CD4-positive, alpha-beta T cell treated with Interleukin-10 for 1 hour (primary cell): ENCODE results near the gene EML1.

Experiments used
- DNase-seq: peaks from one replicate; pipeline ENCODE4 v3.0.0-alpha.2; 2020

The EML1 gene

DNA sequence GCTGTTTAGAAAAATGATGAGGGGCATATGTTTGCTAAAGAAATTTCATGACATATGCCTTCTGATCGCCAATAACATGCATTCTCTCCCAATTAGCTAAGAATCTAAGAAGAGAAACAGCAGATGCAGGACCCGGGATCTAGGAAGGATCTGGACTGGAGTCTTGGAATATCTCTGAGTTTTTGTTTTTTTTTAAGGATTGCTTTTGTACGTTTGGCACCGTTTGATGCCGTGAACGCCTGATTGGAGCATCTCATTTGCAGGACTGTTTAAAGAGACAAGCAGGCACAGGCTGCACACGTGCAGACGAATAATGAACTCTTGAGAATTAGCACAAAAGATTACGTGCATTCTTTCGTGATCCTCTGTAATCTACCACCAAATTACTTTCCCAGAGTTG, 13.6 kb downstream of the EML1 start:
- no peak for DNase-seq

DNA sequence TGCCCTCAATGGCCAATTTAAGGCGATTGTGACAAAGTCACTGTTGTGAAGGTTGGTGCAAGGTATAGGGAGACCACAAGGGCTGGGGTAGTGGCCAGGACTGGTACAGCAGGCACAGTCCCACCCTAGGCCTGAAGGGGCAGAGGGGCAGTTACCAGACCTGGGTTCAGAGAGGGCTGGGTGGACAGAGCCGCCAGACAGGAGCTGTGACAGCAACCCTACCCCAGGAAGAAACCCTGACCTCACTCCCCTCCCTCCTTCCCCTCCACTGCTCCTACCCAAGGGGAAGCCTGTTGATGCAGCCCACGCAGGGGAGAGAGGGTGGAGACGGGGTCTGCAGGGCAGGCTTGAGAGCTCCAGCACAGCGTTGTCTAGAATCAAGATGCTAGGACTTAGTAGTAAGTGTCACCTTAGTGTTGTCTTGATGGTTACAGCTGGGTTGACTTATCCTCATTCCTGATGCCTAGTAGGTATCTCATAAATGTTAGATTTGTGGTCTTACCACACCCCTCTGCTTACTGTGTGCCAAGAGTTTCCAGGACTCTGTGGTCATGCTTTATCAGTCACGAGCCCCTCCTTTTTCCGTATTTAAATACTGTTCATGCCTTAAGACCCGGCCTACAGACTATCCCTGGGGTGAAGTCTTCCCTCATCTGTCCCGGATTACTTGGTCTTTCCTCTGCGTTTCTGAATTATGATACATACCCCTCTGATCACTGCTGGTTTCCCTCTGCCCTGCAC, 14.4 kb downstream of the EML1 start:
- no peak for DNase-seq

DNA sequence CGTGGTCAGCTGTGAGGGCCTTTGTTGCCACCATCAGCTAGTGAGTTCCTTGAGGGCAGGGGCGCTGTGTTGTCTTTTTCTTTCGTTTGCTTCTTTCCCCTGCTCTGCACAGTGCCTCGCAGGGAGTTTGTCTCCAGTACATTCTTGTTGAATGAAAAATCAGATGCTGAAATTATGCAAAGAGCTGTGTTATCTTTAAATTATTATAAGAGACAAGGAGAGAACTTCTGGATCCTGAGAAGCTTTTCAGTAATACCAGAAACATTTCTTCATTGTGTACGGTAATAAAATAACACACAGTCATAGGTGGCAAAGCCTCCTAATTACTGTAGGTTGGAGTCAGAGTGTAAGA, 14.9 kb downstream of the EML1 start:
- no peak for DNase-seq

DNA sequence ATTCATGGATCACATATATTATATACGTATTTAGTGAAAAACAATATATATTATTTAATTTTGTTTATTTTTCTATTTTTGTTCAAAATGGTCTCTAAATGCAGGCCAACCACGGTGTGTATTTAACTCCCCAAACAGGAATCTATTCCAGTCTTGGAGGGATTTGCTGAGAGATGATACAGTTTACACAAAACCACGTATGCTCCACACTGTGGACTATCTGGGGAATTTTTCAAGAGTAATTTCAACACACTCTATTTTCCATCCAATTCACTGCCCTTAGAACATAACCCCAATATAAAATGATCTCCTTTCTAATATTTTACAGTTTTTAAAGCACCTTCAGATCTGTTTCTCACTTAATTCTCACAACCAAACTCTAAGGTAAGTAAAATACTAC, 15.3 kb downstream of the EML1 start:
- no peak for DNase-seq

DNA sequence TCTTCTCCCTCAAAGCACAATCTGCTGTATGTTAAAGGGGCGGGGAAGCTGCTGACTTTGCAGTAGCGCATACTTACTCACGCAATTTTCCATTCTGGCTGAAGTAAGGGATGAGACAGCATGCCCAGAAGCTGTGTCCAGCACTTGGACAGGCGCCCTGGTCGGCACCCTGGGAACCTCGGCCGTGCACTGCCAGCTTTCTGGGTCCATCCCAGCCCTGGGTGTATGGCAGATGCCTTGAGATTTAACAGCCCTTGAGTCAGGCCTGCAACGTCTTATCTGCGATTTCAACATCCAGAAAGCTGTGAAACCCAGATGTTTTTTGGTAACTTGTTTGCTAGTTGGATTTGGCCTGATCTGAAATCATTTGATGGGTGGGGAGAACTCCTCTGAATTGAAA, 16.1 kb downstream of the EML1 start:
- DNase-seq, result no peak

DNA sequence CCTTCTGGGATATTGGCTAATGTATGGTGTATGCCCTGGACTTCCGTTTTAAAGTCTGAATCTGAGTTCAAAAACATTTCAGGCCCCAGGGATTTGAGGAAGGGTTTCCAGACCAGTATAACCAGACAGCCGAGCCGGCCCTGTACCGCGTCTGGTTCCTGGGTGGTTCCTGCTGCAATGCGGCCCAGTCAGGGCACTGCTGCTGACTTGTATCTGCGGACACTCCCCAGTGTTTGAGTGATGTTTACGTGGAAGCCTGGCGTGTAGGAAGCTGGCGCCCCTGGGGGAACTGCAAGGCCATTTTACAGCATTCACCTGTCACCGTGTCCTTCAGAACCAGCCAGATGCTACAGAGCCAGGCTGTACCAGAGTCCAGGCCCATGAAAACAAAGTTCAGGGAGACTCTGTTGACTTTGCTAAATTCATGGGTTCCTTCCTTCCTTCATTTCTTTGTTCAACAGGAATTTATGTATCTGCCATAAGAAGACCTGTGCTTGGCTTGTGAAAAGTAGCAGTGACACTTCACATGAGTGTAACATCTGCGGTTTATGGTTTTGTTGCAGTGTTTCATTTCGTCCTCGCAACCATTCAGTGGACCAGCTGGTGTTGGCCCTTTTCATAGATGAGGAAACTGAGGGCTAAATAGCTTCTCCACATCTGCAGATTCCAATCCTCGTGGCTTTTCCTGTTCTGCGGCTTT, 16.8 kb downstream of the EML1 start:
- DNase-seq, result no peak

DNA sequence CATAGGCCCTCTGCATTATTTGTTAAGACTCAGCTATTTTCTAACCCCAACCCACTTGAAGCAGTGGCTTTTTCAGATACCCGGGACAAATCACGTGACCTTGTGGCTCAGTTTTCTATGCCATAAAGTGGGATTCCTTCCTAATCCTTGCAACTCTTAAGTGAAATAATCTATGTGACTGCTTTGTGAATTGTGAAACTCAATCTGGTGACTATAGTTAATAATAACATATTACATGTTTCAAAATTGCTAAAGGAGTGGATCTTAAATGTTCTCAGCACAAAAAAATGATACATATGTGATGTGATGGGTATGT, 17.3 kb downstream of the EML1 start:
- no peak for DNase-seq

DNA sequence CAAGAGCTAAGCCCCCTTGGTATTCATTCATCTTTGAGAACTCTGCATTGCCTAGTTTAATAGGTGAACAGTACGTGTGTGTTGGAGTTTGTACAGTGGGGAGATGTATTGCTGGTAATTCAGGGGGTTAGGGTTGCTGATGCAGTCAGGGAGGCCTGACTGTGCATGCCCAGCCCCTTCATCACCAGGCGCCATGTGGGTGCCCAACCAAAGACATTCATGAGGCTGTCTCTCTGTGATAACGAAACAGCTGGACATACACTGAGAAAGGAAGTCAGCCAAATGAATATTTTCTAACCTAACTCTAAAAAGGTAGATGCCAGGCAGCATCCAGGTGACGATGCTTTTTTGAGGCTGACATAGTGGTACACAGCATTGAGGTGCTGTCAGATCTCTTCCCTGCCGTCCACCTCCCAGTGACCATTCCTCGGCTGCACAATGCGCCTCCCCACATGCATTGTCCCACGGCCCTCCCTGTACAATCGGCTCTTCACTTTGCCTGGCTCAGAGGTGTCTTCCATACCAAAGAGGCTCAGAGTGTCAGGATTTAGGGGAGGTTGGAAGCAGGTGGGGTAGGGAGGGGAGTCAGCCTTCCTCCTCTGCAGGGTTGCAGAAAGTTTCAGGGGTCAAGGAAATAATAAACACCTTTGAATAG, 19.0 kb downstream of the EML1 start:
- DNase-seq, result no peak

DNA sequence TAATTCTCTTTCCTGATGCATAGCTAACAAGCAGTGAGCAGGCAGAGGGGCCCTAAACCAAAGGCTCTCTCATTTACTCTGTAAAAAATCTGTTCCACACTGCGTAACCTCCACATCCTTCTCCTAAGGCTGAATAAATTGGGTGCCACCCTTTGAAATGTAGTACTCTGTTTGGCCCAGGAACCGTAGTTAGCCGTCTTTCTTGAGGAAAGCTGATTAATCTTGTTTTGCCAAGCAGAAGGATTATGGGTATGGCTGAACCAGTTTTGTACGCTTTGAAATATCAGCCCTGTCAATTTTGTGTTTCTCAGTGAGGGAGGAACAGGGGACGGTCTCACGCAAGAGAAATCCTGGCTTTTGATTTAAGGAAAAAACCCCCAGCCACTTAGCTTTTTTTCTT, 19.7 kb downstream of the EML1 start:
- no peak for DNase-seq

DNA sequence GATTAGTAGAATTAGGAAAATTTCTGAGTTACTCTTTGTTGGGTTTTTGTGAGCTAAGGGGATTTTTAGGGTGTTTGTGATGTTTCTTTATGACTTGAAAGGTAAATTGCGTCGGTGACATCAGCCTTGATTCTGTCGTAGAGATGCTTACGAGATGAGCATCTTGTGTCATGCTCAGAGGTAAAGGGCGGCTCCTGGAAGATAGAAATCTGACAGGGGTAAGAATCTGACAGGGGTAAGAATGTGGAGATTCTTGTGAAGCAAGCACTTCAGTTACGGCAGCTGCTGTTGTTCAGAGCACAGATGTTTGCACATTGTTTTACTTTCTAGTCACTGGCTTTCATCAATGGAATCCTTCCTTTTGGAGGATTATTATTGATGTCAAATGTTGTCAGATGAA, 22.5 kb downstream of the EML1 start:
- no peak for DNase-seq

DNA sequence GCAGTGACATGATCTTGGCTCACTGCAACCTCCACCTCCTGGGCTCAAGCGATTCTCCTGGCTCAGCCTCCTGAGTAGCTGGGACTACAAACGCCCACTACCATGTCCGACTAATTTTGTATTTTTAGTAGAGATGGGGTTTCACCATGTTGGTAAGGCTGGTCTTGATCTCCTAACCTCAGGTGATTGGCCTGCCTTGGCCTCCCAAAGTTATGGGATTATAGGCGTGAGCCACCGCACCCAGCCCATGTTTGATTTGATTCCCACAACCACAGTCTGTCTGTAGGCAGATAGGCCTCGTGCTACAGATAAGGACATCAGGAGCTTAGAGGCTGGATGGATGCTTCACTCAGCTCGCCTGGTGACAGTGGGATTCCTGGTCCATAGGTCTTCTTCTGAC, 23.0 kb downstream of the EML1 start:
- DNase-seq, result no peak

DNA sequence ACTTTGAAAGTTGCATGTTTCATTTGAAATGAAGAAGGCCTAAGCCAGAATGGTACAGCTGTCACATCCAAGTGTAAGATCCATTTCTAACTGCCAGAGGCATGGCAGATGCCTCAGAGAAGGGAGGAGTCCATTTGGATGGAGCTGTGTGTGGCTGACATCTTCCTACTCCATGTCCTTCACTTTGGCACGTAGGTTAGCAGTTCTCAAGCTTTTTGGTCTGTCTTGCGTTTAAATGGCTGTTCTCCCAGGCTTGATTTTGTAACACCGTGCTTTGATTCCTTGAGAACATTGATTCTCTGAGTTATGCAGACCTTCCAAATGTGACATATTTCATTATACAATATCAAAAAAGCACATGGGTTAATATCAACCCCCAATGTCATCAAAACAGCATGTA, 23.4 kb downstream of the EML1 start:
- no peak for DNase-seq

DNA sequence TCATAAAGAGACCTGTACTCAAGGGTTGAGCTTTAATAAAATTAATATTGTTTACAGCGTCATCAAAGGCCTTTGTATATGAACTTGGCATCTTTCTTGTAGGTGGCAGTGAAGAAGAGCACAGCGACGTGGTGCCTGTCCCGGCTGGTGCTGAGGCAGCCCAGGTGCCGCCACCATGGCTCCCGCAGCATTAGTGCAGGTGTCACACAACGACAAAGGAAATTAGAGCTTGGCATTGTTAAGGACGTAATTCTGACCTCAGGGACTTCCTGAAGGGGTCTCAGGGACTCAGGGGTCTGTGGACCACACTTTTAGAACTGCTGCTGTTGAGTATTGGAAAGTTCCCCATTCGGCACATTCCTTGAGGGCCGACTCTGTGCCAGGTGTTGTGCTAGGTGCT, 24.1 kb downstream of the EML1 start:
- DNase-seq, result no peak

DNA sequence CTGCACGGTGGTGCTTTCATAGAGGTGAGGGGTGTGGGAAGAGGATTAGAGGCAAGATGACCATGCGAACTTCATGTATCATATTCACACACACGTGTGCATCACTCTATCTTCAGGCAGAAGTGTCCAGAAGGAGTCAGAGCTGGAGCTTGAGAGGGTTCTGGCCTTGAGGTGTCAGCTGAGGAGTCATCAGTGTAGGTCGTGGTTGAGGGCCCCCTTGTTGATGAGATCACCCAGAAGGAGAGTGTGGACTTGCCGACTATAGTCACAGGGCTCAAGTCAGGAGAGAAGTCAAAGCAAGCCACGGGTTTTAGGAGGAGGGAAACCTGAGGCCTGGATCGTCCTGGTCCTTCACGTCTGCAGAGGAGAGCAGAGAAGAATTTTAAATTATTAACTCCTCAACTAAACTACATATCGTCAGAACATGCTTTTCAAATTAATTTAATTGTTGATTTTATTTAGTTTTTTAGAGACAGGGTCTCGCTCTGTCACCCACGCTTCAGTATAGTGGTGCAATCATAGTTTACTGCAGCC, 25.4 kb downstream of the EML1 start:
- no peak for DNase-seq

DNA sequence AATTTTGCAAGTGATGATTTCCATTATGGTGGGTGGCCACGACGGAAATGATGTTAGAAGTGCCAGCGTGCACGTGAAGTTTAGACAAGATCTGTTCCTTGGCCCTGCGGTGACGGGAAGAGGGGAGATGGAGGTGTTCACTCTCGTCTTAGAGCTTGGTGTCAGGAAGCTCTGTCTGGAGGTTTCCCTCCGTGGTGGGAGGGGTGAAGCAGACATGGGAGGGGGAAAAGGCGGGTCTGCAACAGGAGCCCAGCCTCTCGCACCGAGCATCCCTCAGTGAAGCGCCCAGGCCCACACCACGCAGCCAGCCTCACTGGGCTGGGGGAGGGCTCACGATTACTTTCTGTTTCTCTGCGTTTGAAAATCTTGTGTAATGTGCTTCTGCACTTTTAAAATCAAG, 26.3 kb downstream of the EML1 start:
- no peak for DNase-seq

DNA sequence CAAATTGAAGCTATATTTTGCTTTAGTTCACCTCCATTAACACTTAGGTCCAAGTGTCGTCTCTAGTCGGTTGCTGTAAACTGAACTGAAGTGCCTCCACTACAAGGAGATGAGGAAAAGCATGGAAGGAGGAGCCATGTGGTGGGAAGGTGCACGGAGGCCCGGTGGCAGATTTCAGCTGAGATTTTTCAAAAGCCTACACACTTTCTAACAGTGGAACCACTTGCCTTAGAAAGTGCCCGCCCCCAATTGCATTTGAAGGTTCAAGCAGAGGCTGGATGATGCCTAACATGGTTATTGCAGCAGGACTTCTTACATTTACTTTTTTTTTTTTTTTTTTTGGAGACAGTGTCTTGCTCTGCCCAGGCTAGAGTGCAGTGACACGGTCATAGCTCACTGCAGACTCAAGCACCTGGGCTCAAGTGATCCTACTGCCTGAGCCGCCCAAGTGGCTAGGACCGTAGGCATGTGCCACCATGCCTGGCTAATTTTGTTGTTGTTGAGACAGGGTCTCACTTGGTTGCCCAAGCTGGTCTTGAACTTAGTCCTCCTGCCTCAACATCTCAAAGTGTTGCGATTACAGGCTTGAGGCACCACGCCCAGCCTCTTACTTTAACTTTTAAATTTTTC, 27.6 kb downstream of the EML1 start:
- no peak for DNase-seq

DNA sequence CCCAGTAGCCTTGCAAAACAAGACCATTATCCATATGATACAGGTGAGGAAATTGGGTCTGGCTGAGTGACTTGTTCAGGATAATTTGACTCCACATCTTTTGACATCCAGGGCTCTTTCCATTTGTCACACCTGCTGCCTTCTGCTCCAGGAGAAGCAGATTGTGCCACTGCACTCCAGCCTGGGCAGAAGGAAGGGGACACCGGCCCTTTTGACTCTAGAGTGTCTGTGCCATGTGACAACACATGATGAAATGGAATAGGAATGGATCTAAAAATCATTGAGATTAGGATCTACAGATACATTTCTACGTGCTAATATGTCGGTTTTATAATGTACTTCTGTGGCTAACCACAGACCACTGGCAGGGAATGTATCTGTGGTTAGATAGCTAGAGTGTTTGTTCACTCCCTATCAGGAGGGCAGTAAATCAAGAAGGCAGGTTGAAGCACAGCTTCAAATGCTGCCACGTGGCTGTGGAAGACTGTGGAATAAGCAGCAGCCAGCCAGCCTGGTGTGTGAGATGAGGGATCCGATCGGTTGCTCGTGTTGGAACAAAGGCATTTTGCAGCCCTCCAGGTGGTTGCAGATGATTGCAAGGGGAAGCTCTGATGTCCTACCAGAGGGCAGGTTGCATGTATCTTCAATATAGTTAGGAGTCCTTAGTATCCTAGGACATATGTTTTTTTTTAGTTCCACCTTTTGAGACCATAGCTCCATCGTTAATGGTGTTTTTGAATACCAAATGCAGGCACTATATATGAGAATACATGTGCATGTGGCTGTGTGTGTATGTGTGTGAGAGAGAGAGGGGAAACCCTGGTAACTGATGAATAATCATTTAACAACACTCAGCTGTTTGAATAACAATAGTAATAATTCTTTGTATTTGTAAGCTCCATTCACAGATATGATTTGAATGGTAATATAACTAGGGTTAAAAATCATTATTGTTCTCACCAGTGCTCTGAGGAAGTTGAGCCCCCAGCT, 28.6 kb downstream of the EML1 start:
- peak; percentile 22 for DNase-seq

DNA sequence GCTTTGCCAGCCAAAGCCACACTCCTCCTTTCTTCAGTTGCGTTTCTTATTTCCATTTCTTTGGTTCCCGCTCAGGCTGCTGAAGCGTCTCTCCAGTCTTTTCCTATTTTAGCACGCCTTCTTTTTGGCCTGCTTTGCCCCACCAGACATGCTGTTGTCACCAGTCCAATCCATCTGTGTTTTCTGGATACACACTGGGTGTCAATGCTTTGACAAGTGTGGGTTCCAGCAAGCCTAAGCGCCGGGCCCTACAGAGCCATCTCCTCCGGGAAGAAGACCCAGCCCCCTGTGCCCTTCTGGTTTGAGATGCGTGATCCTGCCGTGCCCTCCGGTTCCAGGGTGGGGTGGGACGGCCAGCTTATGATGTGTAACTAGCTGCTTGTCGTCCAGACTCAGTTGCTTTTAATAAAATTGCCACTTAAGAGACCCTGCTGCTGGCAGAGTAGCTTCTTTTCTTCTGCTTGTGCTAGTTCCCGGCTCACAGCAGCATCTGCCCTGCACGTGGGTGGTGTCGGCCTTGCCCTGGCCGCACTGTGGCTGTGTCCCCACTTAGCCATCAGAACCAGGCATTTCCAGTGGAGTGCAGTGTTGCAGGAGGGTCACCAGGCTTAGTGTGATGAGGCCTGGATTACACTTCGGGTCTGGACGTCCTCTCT, 29.7 kb downstream of the EML1 start:
- DNase-seq, result no peak

DNA sequence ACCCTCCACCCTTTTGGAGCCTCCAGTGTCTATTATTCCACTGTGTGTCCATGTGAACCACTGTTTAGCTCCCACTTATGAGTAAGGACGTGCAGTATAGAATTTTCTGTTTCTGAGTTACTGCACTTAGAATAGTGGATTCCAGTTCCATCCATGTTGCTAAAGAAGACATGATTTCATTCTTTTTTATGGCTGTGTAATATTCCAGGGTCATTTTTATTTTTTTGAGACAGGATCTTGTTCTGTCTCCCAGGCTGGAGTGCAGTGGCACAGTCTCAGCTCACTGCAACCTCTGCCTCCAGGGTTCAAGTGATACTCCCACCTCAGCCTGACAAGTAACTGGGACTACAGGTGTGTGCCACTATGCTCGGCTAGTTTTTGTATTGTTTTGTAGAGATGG, 31.6 kb downstream of the EML1 start:
- DNase-seq, result no peak

DNA sequence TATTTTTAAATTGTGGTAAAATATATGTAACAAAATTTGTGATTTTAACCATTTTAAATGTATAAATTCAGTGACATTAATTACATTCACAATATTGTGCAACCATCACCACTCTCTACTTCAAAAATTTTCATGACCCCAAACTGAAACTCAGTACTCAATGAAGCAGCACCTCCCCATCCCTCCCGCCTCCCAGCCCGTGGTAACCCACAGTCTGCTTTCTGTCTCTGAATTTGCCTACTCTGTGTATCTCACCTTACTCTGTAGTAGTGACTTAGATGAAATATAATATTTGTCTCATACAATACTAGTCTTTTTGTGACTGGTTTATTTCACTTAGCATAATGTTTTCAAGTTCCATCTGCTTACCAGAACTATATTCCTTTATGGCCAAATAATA, 36.2 kb downstream of the EML1 start:
- no peak for DNase-seq

DNA sequence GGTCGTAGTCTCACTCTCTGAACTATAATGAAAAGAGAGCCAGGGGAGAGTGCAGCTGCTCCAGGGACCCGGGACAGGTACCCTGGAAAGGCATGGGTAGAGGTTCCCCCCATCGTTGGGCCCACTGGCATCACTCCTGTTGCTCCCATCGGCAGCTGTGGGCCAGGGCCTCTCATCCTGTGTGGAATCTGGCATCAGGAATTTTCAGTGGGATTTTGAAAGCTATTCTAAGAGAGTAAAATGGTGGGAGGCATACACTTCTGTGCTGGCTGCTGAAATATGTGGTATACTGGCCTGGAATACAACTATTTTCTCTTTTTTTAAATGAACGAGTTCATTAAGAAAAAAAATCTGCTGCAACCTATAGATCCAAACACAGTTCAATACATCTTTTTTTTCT, 38.1 kb downstream of the EML1 start:
- no peak for DNase-seq
